Measurements from ENCODE around the gene CCDC198. TPM values are rescaled to one million over a fixed set of nuclear protein-coding genes. Genes with fewer than 3 reads are reported as not detected.

CCDC198 gene
- total and polyA plus RNA-seq, 8 donors = 17.1 to 130 (median 26.3) TPM

- no peak for TF ChIP-seq CTCF (IDR thresholded peaks at IDR 0.05)
- Histone ChIP-seq H3K27me3 (no peaks in the 10 kb centered on the region), H3K36me3 (no peaks in the 10 kb centered on the region), H3K27ac (no peak overlapping the region), H3K4me1 (no peaks in the 10 kb centered on the region), H3K4me3 (no peak overlapping the region), H3K9me3 (no peaks in the 10 kb centered on the region)
- intact Hi-C loops (cut with DNase I) = no loop called here
- FAIRE-seq = no peak
- DNase-seq = no peak
- WGBS, 2 donors = 64 to 66% methylated on average over 5 of the region's 5 CpGs
- ATAC-seq = peak in 2 of 4 donors; percentile 25 to 52
Measured at GRCh38 chr14:57461777-57462320, 31.8 kb downstream of the CCDC198 start.

DNA sequence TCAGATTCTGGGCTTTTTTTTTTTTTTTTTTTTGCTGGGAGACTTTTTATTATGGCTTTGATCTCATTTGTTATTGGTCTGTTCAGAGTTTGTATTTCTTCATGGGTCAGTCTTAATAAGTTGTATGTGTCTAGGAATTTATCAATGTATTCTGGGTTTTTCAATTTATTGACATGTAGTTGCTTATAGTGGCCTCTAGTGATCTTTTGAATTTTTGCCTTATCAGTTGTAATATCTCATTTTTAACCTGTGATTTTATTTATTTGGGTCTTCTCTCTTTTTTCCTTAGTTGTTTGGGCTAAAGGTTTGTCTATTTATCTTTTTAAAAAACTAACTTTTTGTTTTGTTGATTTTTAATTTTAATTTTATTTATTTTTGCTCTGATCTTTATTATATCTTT is 57.7 kb downstream of the CCDC198 start:
- FAIRE-seq (no peak), DNase-seq (no peak), ATAC-seq (no peak)
- TF ChIP-seq CTCF (IDR thresholded peaks at IDR 0.05) = no peak
- Histone ChIP-seq H3K4me3 (no peak overlapping the region), H3K27me3 (no peaks in the 10 kb centered on the region), H3K9me3 (no peaks in the 10 kb centered on the region), H3K4me1 (no peaks in the 10 kb centered on the region), H3K36me3 (no peaks in the 10 kb centered on the region), H3K27ac (no peak overlapping the region)
- intact Hi-C loops (cut with DNase I) = no loop called here

- no peaks in the 10 kb centered on the region for H3K4me1 ChIP-seq
- no peak for DNase-seq
- TF ChIP-seq CTCF (IDR thresholded peaks at IDR 0.05) = no peak
- intact Hi-C loops (cut with DNase I) = no loop called here
- H3K27ac ChIP-seq = no peak overlapping the region
- FAIRE-seq = no peak
- no peaks in the 10 kb centered on the region for H3K9me3 ChIP-seq
- H3K27me3 ChIP-seq = no peaks in the 10 kb centered on the region
- no peak overlapping the region for H3K4me3 ChIP-seq
- WGBS, 2 donors = 89 to 95% methylated on average over 3 of the region's 3 CpGs
- H3K36me3 ChIP-seq = no peaks in the 10 kb centered on the region
- no peak for ATAC-seq
Measured at GRCh38 chr14:57420986-57421385, 72.7 kb downstream of the CCDC198 start.

- Histone ChIP-seq H3K9me3 (no peaks in the 10 kb centered on the region), H3K4me3 (no peak overlapping the region), H3K27ac (no peak overlapping the region), H3K4me1 (no peaks in the 10 kb centered on the region), H3K27me3 (no peaks in the 10 kb centered on the region), H3K36me3 (no peaks in the 10 kb centered on the region)
- WGBS, 2 donors = 30 to 41% methylated on average over 4 of the region's 4 CpGs
- no peak for FAIRE-seq
- ATAC-seq = no peak
- intact Hi-C loops (cut with DNase I) = no loop called here
- no peak for TF ChIP-seq CTCF (IDR thresholded peaks at IDR 0.05)
- no peak for DNase-seq
Measured at GRCh38 chr14:57420033-57420432, 73.6 kb downstream of the CCDC198 start.

Other genes starting within 250 kb of the CCDC198 start
- 10 to 100 TPM; 15.0 to 32.4 (median 21.3) TPM for gene EXOC5, start 225.0 kb downstream of the CCDC198 start, total RNA-seq
- 1 to 10 TPM; 3.0 to 8.2 TPM for gene EXOC5, start 225.0 kb downstream of the CCDC198 start, polyA plus RNA-seq
- 10 to 100 TPM in 5 of 6 donors, 1 to 10 TPM in 1; 9.0 to 21.0 (median 12.5) TPM for gene AP5M1, start 224.9 kb downstream of the CCDC198 start, total RNA-seq
- gene AP5M1, start 224.9 kb downstream of the CCDC198 start, polyA plus RNA-seq = 1 to 10 TPM; 2.3 to 8.2 TPM
- 10 to 100 TPM in 1 of 6 donors, 1 to 10 TPM in 5; 6.5 to 11.0 (median 7.7) TPM for gene NAA30, start 103.3 kb downstream of the CCDC198 start, total RNA-seq
- gene NAA30, start 103.3 kb downstream of the CCDC198 start, polyA plus RNA-seq = 1 to 10 TPM; 1.9 to 4.4 TPM